IPS-18a (cell line): ENCODE data around the gene DROSHA.
"Not testable (repeated sequence)": the region's sequence is repeated elsewhere in the genome, so short reads cannot be mapped to it uniquely, and the experiment has no call there.

ENCODE experiments used
- H3K27ac ChIP-seq: one replicate; pipeline ENCODE4 v1.5.1; 2013; ENCODE audit warnings: low read length
- H3K27me3 ChIP-seq: one replicate; pipeline ENCODE4 v1.6.1; 2013; ENCODE audit warnings: mild to moderate bottlenecking, low read length; ENCODE audit not compliant: control insufficient read depth, insufficient read depth
- H3K36me3 ChIP-seq: one replicate; pipeline ENCODE4 v1.6.1; 2013; ENCODE audit warnings: low read depth, low read length; ENCODE audit not compliant: control insufficient read depth
- H3K4me1 ChIP-seq: one replicate; pipeline ENCODE4 v1.6.1; 2013; ENCODE audit warnings: low read depth, low read length; ENCODE audit not compliant: control insufficient read depth
- H3K4me3 ChIP-seq: one replicate; pipeline ENCODE4 v1.5.1; 2013; ENCODE audit warnings: low read length
- H3K9ac ChIP-seq: one replicate; pipeline ENCODE4 v1.6.1; 2013; ENCODE audit warnings: mild to moderate bottlenecking, low read length, moderate library complexity
- H3K9me3 ChIP-seq: one replicate; pipeline ENCODE4 v1.6.1; 2013; ENCODE audit warnings: low read depth, low read length; ENCODE audit not compliant: control insufficient read depth

The DROSHA gene

GRCh38 chr5:31554552-31554951 lies 22.7 kb upstream of the DROSHA start:
- Histone ChIP-seq H3K27me3 (no peaks in the 10 kb centered on the region), H3K4me3 (no peak overlapping the region), H3K9me3 (no peaks in the 10 kb centered on the region), H3K36me3 (peaks cover 37% of the 10 kb centered on the region), H3K9ac (no peak overlapping the region), H3K4me1 (no peaks in the 10 kb centered on the region), H3K27ac (no peak overlapping the region)

- no peak overlapping the region for H3K27ac ChIP-seq
- H3K4me3 ChIP-seq: no peak overlapping the region
- H3K4me1 ChIP-seq: no peaks in the 10 kb centered on the region
- peaks cover 37% of the 10 kb centered on the region for H3K36me3 ChIP-seq
- H3K9ac ChIP-seq: no peak overlapping the region
- H3K9me3 ChIP-seq: no peaks in the 10 kb centered on the region
- no peaks in the 10 kb centered on the region for H3K27me3 ChIP-seq
Measured at GRCh38 chr5:31553863-31554262, 22.0 kb upstream of the DROSHA start.

GRCh38 chr5:31551878-31552277 lies 20.0 kb upstream of the DROSHA start:
- Histone ChIP-seq H3K9ac (no peak overlapping the region), H3K27ac (no peak overlapping the region), H3K4me1 (no peaks in the 10 kb centered on the region), H3K27me3 (no peaks in the 10 kb centered on the region), H3K36me3 (peaks cover 43% of the 10 kb centered on the region), H3K9me3 (no peaks in the 10 kb centered on the region), H3K4me3 (no peak overlapping the region)

GRCh38 chr5:31549114-31549513 lies 17.2 kb upstream of the DROSHA start:
- H3K27ac ChIP-seq, H3K9me3 ChIP-seq, H3K27me3 ChIP-seq, H3K4me3 ChIP-seq, H3K9ac ChIP-seq, H3K4me1 ChIP-seq: not testable (repeated sequence)
- peaks cover 45% of the 10 kb centered on the region for H3K36me3 ChIP-seq

- H3K9me3 ChIP-seq: no peaks in the 10 kb centered on the region
- no peak overlapping the region for H3K9ac ChIP-seq
- peaks cover 77% of the 10 kb centered on the region for H3K36me3 ChIP-seq
- H3K4me3 ChIP-seq: no peak overlapping the region
- no peaks in the 10 kb centered on the region for H3K27me3 ChIP-seq
- H3K27ac ChIP-seq: no peak overlapping the region
- no peaks in the 10 kb centered on the region for H3K4me1 ChIP-seq
Measured at GRCh38 chr5:31537851-31538250, 6.0 kb upstream of the DROSHA start.

- H3K36me3 ChIP-seq: peaks cover 72% of the 10 kb centered on the region
- H3K4me1 ChIP-seq: no peaks in the 10 kb centered on the region
- H3K4me3 ChIP-seq: no peak overlapping the region
- no peaks in the 10 kb centered on the region for H3K9me3 ChIP-seq
- no peak overlapping the region for H3K27ac ChIP-seq
- H3K27me3 ChIP-seq: no peaks in the 10 kb centered on the region
- no peak overlapping the region for H3K9ac ChIP-seq
Measured at GRCh38 chr5:31537349-31537748, 5.5 kb upstream of the DROSHA start.

- no peak overlapping the region for H3K27ac ChIP-seq
- no peak overlapping the region for H3K4me3 ChIP-seq
- H3K4me1 ChIP-seq: no peaks in the 10 kb centered on the region
- H3K9me3 ChIP-seq: no peaks in the 10 kb centered on the region
- no peaks in the 10 kb centered on the region for H3K27me3 ChIP-seq
- no peak overlapping the region for H3K9ac ChIP-seq
- H3K36me3 ChIP-seq: peaks cover 71% of the 10 kb centered on the region
Measured at GRCh38 chr5:31536873-31537272, 5.0 kb upstream of the DROSHA start.

GRCh38 chr5:31534527-31535046 lies 2.7 kb upstream of the DROSHA start:
- H3K9ac ChIP-seq: no peak overlapping the region
- no peak overlapping the region for H3K4me3 ChIP-seq
- peaks cover 55% of the 10 kb centered on the region for H3K36me3 ChIP-seq

GRCh38 chr5:31531543-31531887 lies 378 bp downstream of the DROSHA start:
- H3K27me3 ChIP-seq: no peaks in the 10 kb centered on the region
- H3K4me3 ChIP-seq: peak overlapping the region; percentile 93
- peaks cover 4% of the 10 kb centered on the region for H3K4me1 ChIP-seq
- peak overlapping the region; percentile 34 for H3K27ac ChIP-seq
- H3K36me3 ChIP-seq: peaks cover 48% of the 10 kb centered on the region
- peak overlapping the region; percentile 89 for H3K9ac ChIP-seq
- H3K9me3 ChIP-seq: no peaks in the 10 kb centered on the region

More at GRCh38 chr5:31534527-31535046, 2.7 kb upstream of the DROSHA start:
- Histone ChIP-seq H3K9me3 (no peaks in the 10 kb centered on the region), H3K27ac (no peak overlapping the region), H3K4me1 (peaks cover 4% of the 10 kb centered on the region), H3K27me3 (no peaks in the 10 kb centered on the region)

GRCh38 chr5:31530541-31531265 lies 1.2 kb downstream of the DROSHA start:
- H3K4me1 ChIP-seq: peaks cover 4% of the 10 kb centered on the region
- H3K27me3 ChIP-seq: no peaks in the 10 kb centered on the region
- peak overlapping the region; percentile 93 for H3K4me3 ChIP-seq
- no peaks in the 10 kb centered on the region for H3K9me3 ChIP-seq
- H3K36me3 ChIP-seq: peaks cover 48% of the 10 kb centered on the region
- H3K9ac ChIP-seq: peak overlapping the region; percentile 89
- H3K27ac ChIP-seq: no peak overlapping the region

- H3K27me3 ChIP-seq: no peaks in the 10 kb centered on the region
- H3K9me3 ChIP-seq: no peaks in the 10 kb centered on the region
- no peak overlapping the region for H3K27ac ChIP-seq
- no peaks in the 10 kb centered on the region for H3K4me1 ChIP-seq
- no peak overlapping the region for H3K9ac ChIP-seq
- H3K36me3 ChIP-seq: peaks cover 64% of the 10 kb centered on the region
- no peak overlapping the region for H3K4me3 ChIP-seq
Measured at GRCh38 chr5:31523041-31523440, 8.9 kb downstream of the DROSHA start.

- Histone ChIP-seq H3K36me3 (peaks cover 59% of the 10 kb centered on the region), H3K27ac (no peak overlapping the region), H3K9me3 (no peaks in the 10 kb centered on the region), H3K4me1 (no peaks in the 10 kb centered on the region), H3K4me3 (no peak overlapping the region), H3K9ac (no peak overlapping the region), H3K27me3 (no peaks in the 10 kb centered on the region)
Measured at GRCh38 chr5:31516802-31517201, 15.1 kb downstream of the DROSHA start.
